H1 (cell line): Measurements from ENCODE around the gene ARRB1. TPM values are rescaled to one million over a fixed set of nuclear protein-coding genes. Genes with fewer than 3 reads are reported as not detected.

Experiments used
- CTCF ChIA-PET: fragments of 300-600 bp; sonication (Branson Sonifier 250); formaldehyde crosslinking; loops from one replicate; lab custom pipeline; 2021; ENCODE audit not compliant: partially characterized antibody; lab: Charles Lee
- POLR2A ChIA-PET: fragments of 300-600 bp; sonication (Branson Sonifier 250); formaldehyde crosslinking; loops from one replicate; lab custom pipeline; 2021; ENCODE audit warnings: inconsistent platforms; ENCODE audit not compliant: partially characterized antibody; lab: Charles Lee
- DNase-seq, 2 experiments: peaks; one replicate each; pipeline versions ENCODE4 v3.0.0 to v3.0.0-alpha.2; 2010 to 2022; ENCODE audit warnings: low spot score in 2 of 2, low read depth in 1 of 2, mixed read lengths in 1 of 2
- FAIRE-seq: peaks from 2 replicates; lab custom pipeline; 2011; peaks lifted over from hg19 to GRCh38; lab: Jason Lieb, UNC
- H2AFZ ChIP-seq: 2 replicates; pipeline ENCODE4 v1.8.1; 2012; ENCODE audit warnings: low read length, inconsistent platforms
- H2AK5ac ChIP-seq: 2 replicates; pipeline ENCODE4 v1.6.1; 2013; ENCODE audit warnings: low read depth, low read length
- H2BK120ac ChIP-seq: replicated peaks from 2 replicates; pipeline ENCODE3; 2013; ENCODE audit warnings: low read depth, low read length, inconsistent platforms
- H2BK12ac ChIP-seq: 2 replicates; pipeline ENCODE4 v1.6.1; 2013; ENCODE audit warnings: low read depth, low read length
- H2BK15ac ChIP-seq: 2 replicates; pipeline ENCODE4 v1.6.1; 2013; ENCODE audit warnings: low read length
- H2BK20ac ChIP-seq: 2 replicates; pipeline ENCODE4 v1.6.1; 2013; ENCODE audit warnings: low read length
- H2BK5ac ChIP-seq: 2 replicates; pipeline ENCODE4 v1.6.1; 2013; ENCODE audit warnings: low read depth, low read length
- H3K14ac ChIP-seq: 2 replicates; pipeline ENCODE4 v1.6.1; 2013; ENCODE audit warnings: inconsistent platforms; ENCODE audit not compliant: insufficient read length
- H3K18ac ChIP-seq: 2 replicates; pipeline ENCODE4 v1.6.1; 2013; ENCODE audit warnings: low read length; ENCODE audit errors: extremely low read depth
- H3K23ac ChIP-seq: 2 replicates; pipeline ENCODE4 v1.6.1; 2013; ENCODE audit warnings: inconsistent platforms; ENCODE audit not compliant: insufficient read length
- H3K23me2 ChIP-seq: 2 replicates; pipeline ENCODE4 v1.6.1; 2013; ENCODE audit warnings: low read depth, low read length
- H3K27ac ChIP-seq: 2 replicates; pipeline ENCODE4 v1.6.1; 2011; ENCODE audit warnings: low read depth, low read length, inconsistent platforms
- H3K27me3 ChIP-seq, 4 experiments: replicated peaks in 1 of 4; 1 replicate in 1 of 4; 2 replicates in 3 of 4; pipeline versions ENCODE4 v1.6.1 to v1.8.1; 2011 to 2013; ENCODE audit warnings: low read length in 3 of 4, mild to moderate bottlenecking in 3 of 4, inconsistent platforms in 2 of 4, mixed read lengths in 2 of 4, moderate library complexity in 1 of 4; ENCODE audit not compliant: control insufficient read depth in 3 of 4, insufficient read depth in 3 of 4; ENCODE audit errors: extremely low read depth in 1 of 4
- H3K36me3 ChIP-seq, 4 experiments: 2 replicates each; pipeline versions ENCODE4 v1.6.1 to v1.8.1; 2011 to 2013; ENCODE audit warnings: mild to moderate bottlenecking in 4 of 4, low read length in 3 of 4, moderate library complexity in 2 of 4, control low read depth in 1 of 4, inconsistent platforms in 1 of 4; ENCODE audit not compliant: insufficient read depth in 4 of 4, control insufficient read depth in 2 of 4
- H3K4ac ChIP-seq: replicated peaks from 2 replicates; pipeline ENCODE3; 2013; ENCODE audit warnings: low read length, low read depth, mixed read lengths, inconsistent platforms; ENCODE audit not compliant: insufficient read length
- H3K4me1 ChIP-seq, 4 experiments: replicated peaks in 1 of 4; 1 replicate in 1 of 4; 2 replicates in 3 of 4; pipeline versions ENCODE4 v1.6.1 to v1.8.1; 2011 to 2013; ENCODE audit warnings: low read length in 3 of 4, inconsistent platforms in 2 of 4, mixed read lengths in 1 of 4; ENCODE audit not compliant: insufficient read depth in 4 of 4, control insufficient read depth in 3 of 4
- H3K4me2 ChIP-seq, 2 experiments: 2 replicates each; pipeline versions ENCODE4 v1.6.1 to v1.8.1; 2011 to 2013; ENCODE audit warnings: low read depth in 2 of 2, low read length in 2 of 2, control low read depth in 1 of 2, inconsistent platforms in 1 of 2, mild to moderate bottlenecking in 1 of 2; ENCODE audit not compliant: insufficient read depth in 1 of 2
- H3K4me3 ChIP-seq, 4 experiments: fragments of 200-600, 300-600 bp in 1 of 4; sonication (generic), shearing (Covaris generic), sonication (Bioruptor Twin) in 1 of 4; 2 replicates each; pipeline versions ENCODE4 v1.5.1 to v1.8.1; 2011 to 2016; ENCODE audit warnings: low read length in 4 of 4, low read depth in 3 of 4, control low read depth in 2 of 4, inconsistent platforms in 2 of 4, mild to moderate bottlenecking in 2 of 4, mixed read lengths in 1 of 4, moderate library complexity in 1 of 4; ENCODE audit not compliant: insufficient read depth in 2 of 4; ENCODE audit errors: extremely low read depth in 1 of 4
- H3K56ac ChIP-seq: replicated peaks from 2 replicates; pipeline ENCODE3; 2013; ENCODE audit warnings: low read depth, mild to moderate bottlenecking, mixed read lengths, low read length, inconsistent platforms; ENCODE audit not compliant: insufficient read length
- H3K79me1 ChIP-seq: 2 replicates; pipeline ENCODE4 v1.6.1; 2013; ENCODE audit warnings: low read depth, low read length, control low read depth
- H3K79me2 ChIP-seq, 2 experiments: 2 replicates each; pipeline versions ENCODE4 v1.6.1 to v1.8.1; 2012 to 2013; ENCODE audit warnings: low read length in 2 of 2, mild to moderate bottlenecking in 2 of 2, inconsistent platforms in 1 of 2; ENCODE audit not compliant: insufficient read depth in 2 of 2, control insufficient read depth in 1 of 2
- H3K9ac ChIP-seq, 4 experiments: replicated peaks in 1 of 4; 1 replicate in 1 of 4; 2 replicates in 3 of 4; pipeline versions ENCODE4 v1.6.1 to v1.8.1; 2011 to 2013; ENCODE audit warnings: low read depth in 3 of 4, low read length in 3 of 4, control low read depth in 2 of 4, mild to moderate bottlenecking in 2 of 4, moderate library complexity in 2 of 4, inconsistent platforms in 1 of 4; ENCODE audit errors: extremely low read depth in 1 of 4
- H3K9me3 ChIP-seq, 2 experiments: 2 replicates each; pipeline versions ENCODE4 v1.6.1 to v1.8.1; 2012 to 2013; ENCODE audit warnings: mild to moderate bottlenecking in 2 of 2, moderate library complexity in 2 of 2, control low read depth in 1 of 2, inconsistent platforms in 1 of 2, low read depth in 1 of 2, low read length in 1 of 2, mixed read lengths in 1 of 2; ENCODE audit not compliant: insufficient read depth in 2 of 2
- H4K20me1 ChIP-seq, 2 experiments: replicated peaks in 1 of 2; 2 replicates each; pipeline versions ENCODE3 to v1.8.1; 2011 to 2013; ENCODE audit warnings: inconsistent platforms in 2 of 2, low read length in 2 of 2, mild to moderate bottlenecking in 1 of 2; ENCODE audit not compliant: insufficient read depth in 2 of 2, control insufficient read depth in 1 of 2
- H4K5ac ChIP-seq: 2 replicates; pipeline ENCODE4 v1.6.1; 2013; ENCODE audit warnings: low read length, low read depth, mixed read lengths, inconsistent platforms; ENCODE audit not compliant: insufficient read length
- H4K8ac ChIP-seq: 2 replicates; pipeline ENCODE4 v1.8.0; 2013; ENCODE audit warnings: mild to moderate bottlenecking, moderate library complexity, low read length, inconsistent platforms; ENCODE audit not compliant: insufficient read depth; ENCODE audit errors: extremely low read depth
- H4K91ac ChIP-seq: replicated peaks from 2 replicates; pipeline ENCODE3; 2013; ENCODE audit warnings: low read length, mixed read lengths, inconsistent platforms; ENCODE audit not compliant: insufficient read length
- ATF2 ChIP-seq: IDR thresholded peaks from 2 replicates; pipeline ENCODE4 v1.6.1; 2012; ENCODE audit warnings: low read length, inconsistent platforms
- BACH1 ChIP-seq: IDR thresholded peaks from 2 replicates; pipeline ENCODE4 v1.6.1; 2012; ENCODE audit warnings: low read length, improper control_type of control experiment
- BCL11A ChIP-seq, 2 experiments: IDR thresholded peaks; one replicate each; pipeline ENCODE4 v1.6.1; 2011; ENCODE audit warnings: low read depth in 2 of 2, low read length in 2 of 2, mild to moderate bottlenecking in 2 of 2
- CEBPB ChIP-seq: IDR thresholded peaks from 2 replicates; pipeline ENCODE4 v1.6.1; 2012; ENCODE audit warnings: low read depth, low read length
- CHD1 ChIP-seq: IDR thresholded peaks from 2 replicates; pipeline ENCODE4 v1.6.1; 2012; ENCODE audit warnings: low read depth, low read length, improper control_type of control experiment
- CHD2 ChIP-seq: IDR thresholded peaks from 2 replicates; pipeline ENCODE4 v1.6.1; 2012; ENCODE audit warnings: low read length, improper control_type of control experiment
- POLR2A ChIP-seq, 2 experiments: IDR thresholded peaks; 1 replicate in 1 of 2; 2 replicates in 1 of 2; pipeline ENCODE4 v1.6.1; 2011; ENCODE audit warnings: low read depth in 2 of 2, low read length in 2 of 2, mild to moderate bottlenecking in 2 of 2; ENCODE audit errors: control extremely low read depth in 1 of 2
- POLR2AphosphoS5 ChIP-seq: IDR thresholded peaks from 2 replicates; pipeline ENCODE4 v1.6.1; 2011; ENCODE audit warnings: low read depth, low read length
- RNF2 ChIP-seq: fragments of 200-900, 300-1000 bp; sonication (generic); IDR thresholded peaks from 2 replicates; pipeline ENCODE4 v1.7.1; 2016; ENCODE audit warnings: borderline replicate concordance, low read depth, mild to moderate bottlenecking, antibody characterized with exemption, low read length; ENCODE audit not compliant: poor library complexity, severe bottlenecking; ENCODE audit errors: missing control alignments
- WGBS, 2 experiments: shearing (Covaris generic) in 1 of 2; methylation state at CpG; one replicate each; pipeline versions ENCODE4 v1.1.6 to v1.1.7; 2013 to 2015; ENCODE audit warnings: low lambda C conversion rate in 2 of 2, mixed read lengths in 2 of 2, inconsistent platforms in 1 of 2, low coverage in 1 of 2, missing lambda C conversion rate in 1 of 2; ENCODE audit not compliant: insufficient replicate concordance in 2 of 2, insufficient coverage in 1 of 2, insufficient read length in 1 of 2; ENCODE audit errors: extremely low coverage in 1 of 2, missing lambda C conversion rate in 1 of 2; 5-methylcytosine and 5-hydroxymethylcytosine counted together
- polyA plus RNA-seq, 7 experiments: library from polyadenylated mRNA; depleted of rRNA in 3 of 7; stranded (reverse) in 5 of 7; unstranded in 2 of 7; fragments of >200 nt in 5 of 7; fragments of 200-250 nt in 2 of 7; gene quantifications; 1 replicate in 5 of 7; 2 replicates in 1 of 7; 4 replicates in 1 of 7; pipeline versions ENCODE4 v1.2.1 to v1.2.3, GENCODE V29; 2011 to 2013; ENCODE audit warnings: missing spikeins in 2 of 7, mixed read lengths in 2 of 7
- total RNA-seq: library from RNA; stranded (reverse); fragmentation: NEBNext Ultra II Directional; extraction: Animal tissue kit (Norgen Biotek cat#: 25700); gene quantifications from 2 replicates; pipeline ENCODE4 v1.2.1, GENCODE V29; 2021

Gene ARRB1
- total and polyA plus RNA-seq, 2 of the 8 experiments (the other 6 are each of a cell fraction or from before 2014, with no cell fraction given), result 9.4 to 31.8 TPM

- ChIA-PET POLR2A (no interaction called here), CTCF (interaction anchor here (1.1 to 2.1 kb wide), 2 partner anchors 39 to 43 kb away, joined by 3 to 6 read pairs; no protein-coding TSS in a partner anchor)
- H3K36me3 ChIP-seq, result no peaks in the 10 kb centered on the region
- no peak overlapping the region; the same call in 1 of the 2 replicates for H4K8ac ChIP-seq
- 89% methylated on average over 11 of the region's 11 CpGs; no CpG with 5 or more reads in 1 of the 2 experiments for WGBS, 2 experiments
- H3K9ac ChIP-seq, result no peak overlapping the region
- H3K4me1 ChIP-seq, result peaks cover 0 to 7% (median 0%) of the 10 kb centered on the region in 4 experiments; a peak in 4 of 7 replicates
- H3K79me2 ChIP-seq, result no peaks in the 10 kb centered on the region
- H3K4ac ChIP-seq, result no peak overlapping the region
- H2AFZ ChIP-seq, result no peak overlapping the region
- H3K18ac ChIP-seq, result no peak overlapping the region
- DNase-seq (no peak), FAIRE-seq (no peak)
- H2BK12ac ChIP-seq, result 0 out of 2 replicates have a peak overlapping the region, but pooled peaks have one; percentile 43
- peaks cover 0 to 2% of the 10 kb centered on the region in 2 experiments for H4K20me1 ChIP-seq
- no peaks in the 10 kb centered on the region for H3K23me2 ChIP-seq
- 0 out of 2 replicates have a peak overlapping the region, but pooled peaks have one; percentile 9 for H2AK5ac ChIP-seq
- no peak overlapping the region for H3K27ac ChIP-seq
- H3K14ac ChIP-seq, result no peak overlapping the region
- no peak overlapping the region for H2BK20ac ChIP-seq
- no peak overlapping the region for H2BK120ac ChIP-seq
- no peak overlapping the region for H3K23ac ChIP-seq
- H3K56ac ChIP-seq, result no peak overlapping the region
- H4K5ac ChIP-seq, result no peak overlapping the region
- H3K9me3 ChIP-seq, result no peaks in the 10 kb centered on the region
- no peak overlapping the region for H2BK5ac ChIP-seq
- no peak overlapping the region for H3K4me2 ChIP-seq
- no peaks in the 10 kb centered on the region for H3K27me3 ChIP-seq
- H3K4me3 ChIP-seq, result no peak overlapping the region
- no peak overlapping the region for H2BK15ac ChIP-seq
- H4K91ac ChIP-seq, result no peak overlapping the region
- peaks cover 4% of the 10 kb centered on the region; the same call in 1 of the 2 replicates for H3K79me1 ChIP-seq
- TF ChIP-seq CHD2, result no peak
- no peak for TF ChIP-seq CEBPB
- TF ChIP-seq BACH1, result no peak
- no peak for TF ChIP-seq BCL11A (IDR thresholded peaks at IDR 0.05; ENCODE audit: low read depth in 2 of 2, low read length in 2 of 2)
- TF ChIP-seq RNF2, result no peak
- no peak for TF ChIP-seq CHD1
- TF ChIP-seq ATF2, result no peak
- TF ChIP-seq POLR2A (IDR thresholded peaks at IDR 0.05; ENCODE audit: control extremely low read depth in 1 of 2, low read depth in 2 of 2, low read length in 2 of 2), result no peak
- no peak for TF ChIP-seq POLR2AphosphoS5
These were observed 32.2 kb downstream of the ARRB1 start for GRCh38 chr11:75319035-75319877.
